Left lung (tissue), 10 donors: ENCODE measurements around the gene CCL18. TPM values are rescaled to one million over a fixed set of nuclear protein-coding genes. Genes with fewer than 3 reads are reported as not detected.
A peak's percentile ranks its signal among the peaks of the same experiment; 100 is the strongest.
"Not testable (repeated sequence)": the region's sequence is repeated elsewhere in the genome, so short reads cannot be mapped to it uniquely, and the experiment has no call there.

Experiments
- ATAC-seq: fragments of 200-7000 bp; cut with Tn5 transposase; one replicate; pipeline ENCODE4 v1.9.1; 2020; ENCODE audit warnings: moderate library complexity
- DNase-seq, 4 donors: peaks; one replicate each; pipeline ENCODE4 v3.0.0-alpha.2; 2013 to 2020
- H3K27ac ChIP-seq, 2 donors: fragments of 200-600 bp; sonication (generic) in 1 of 2; one replicate each; pipeline versions ENCODE4 v1.5.0 to v1.8.0; 2020 to 2021
- H3K27me3 ChIP-seq, 2 donors: fragments of 200-600 bp; sonication (generic) in 1 of 2; one replicate each; pipeline versions ENCODE4 v1.5.0 to v1.8.0; 2020 to 2021
- H3K36me3 ChIP-seq, 2 donors: fragments of 200-600 bp; sonication (generic) in 1 of 2; one replicate each; pipeline versions ENCODE4 v1.5.0 to v1.8.0; 2020 to 2021
- H3K4me1 ChIP-seq, 2 donors: fragments of 200-600 bp; one replicate each; pipeline ENCODE4 v1.8.0; 2021
- H3K4me3 ChIP-seq, 2 donors: fragments of 200-600 bp; sonication (generic) in 1 of 2; one replicate each; pipeline versions ENCODE4 v1.5.0 to v1.8.0; 2020 to 2021; ENCODE audit warnings: mild to moderate bottlenecking in 1 of 2
- H3K9me3 ChIP-seq, 2 donors: fragments of 200-600 bp; sonication (generic) in 1 of 2; one replicate each; pipeline versions ENCODE4 v1.5.0 to v1.8.0; 2020 to 2021
- intact Hi-C, 2 donors: fragments of 100-400 bp; cut with DNase I; formaldehyde crosslinking; loops; one replicate each; pipeline versions ENCODE4 v1.11.2 to v1.14.2; 2022
- polyA plus RNA-seq, 6 donors: library from polyadenylated mRNA; unstranded; fragments of 120-200 nt; gene quantifications; one replicate each; pipeline ENCODE4 v1.2.1, GENCODE V29; 2013; ENCODE audit not compliant: insufficient read length in 6 of 6
- total RNA-seq, 2 donors: library from RNA; stranded (reverse); fragmentation: NEBNext Ultra II Directional; extraction: Animal tissue kit (Norgen Biotek cat#: 25700); gene quantifications; one replicate each; pipeline ENCODE4 v1.2.1, GENCODE V29; 2021
- TF ChIP-seq, protein P1 (sequence below), 2 donors: fragments of 200-600 bp; sonication (generic) in 1 of 2; IDR thresholded peaks; one replicate each; pipeline versions ENCODE4 v1.5.0 to v1.8.0; 2021; ENCODE audit warnings: antibody characterized with exemption in 2 of 2
- donor health status: DM: no; HTN: yes; CAD: no.
- donor health status: DM: no; HTN: no; CAD: no.

Gene CCL18
- total and polyA plus RNA-seq, 8 donors: 0.20 to 348 (median 227) TPM; not detected in 5

DNA sequence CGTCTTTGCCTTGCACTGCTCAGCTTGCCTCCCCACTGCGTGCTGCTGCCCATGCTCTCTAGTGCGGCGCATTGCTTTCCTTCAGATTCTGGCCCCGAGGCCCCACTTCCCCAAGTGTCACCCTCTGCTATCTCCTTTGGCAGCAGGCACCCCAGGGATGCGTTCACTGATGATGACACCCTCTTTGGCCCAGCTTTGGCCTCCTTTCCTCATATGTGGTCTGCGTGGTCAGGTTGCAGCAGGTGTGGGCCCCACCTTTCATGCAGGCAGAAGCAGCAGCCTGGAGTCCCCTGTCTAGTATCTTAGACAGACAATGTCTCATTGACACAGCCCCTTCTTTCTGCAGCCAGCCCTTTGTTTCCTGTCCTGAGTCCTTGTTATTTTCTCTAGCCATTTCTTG, 30.7 kb downstream of the CCL18 start:
- TF ChIP-seq, protein P1, sequence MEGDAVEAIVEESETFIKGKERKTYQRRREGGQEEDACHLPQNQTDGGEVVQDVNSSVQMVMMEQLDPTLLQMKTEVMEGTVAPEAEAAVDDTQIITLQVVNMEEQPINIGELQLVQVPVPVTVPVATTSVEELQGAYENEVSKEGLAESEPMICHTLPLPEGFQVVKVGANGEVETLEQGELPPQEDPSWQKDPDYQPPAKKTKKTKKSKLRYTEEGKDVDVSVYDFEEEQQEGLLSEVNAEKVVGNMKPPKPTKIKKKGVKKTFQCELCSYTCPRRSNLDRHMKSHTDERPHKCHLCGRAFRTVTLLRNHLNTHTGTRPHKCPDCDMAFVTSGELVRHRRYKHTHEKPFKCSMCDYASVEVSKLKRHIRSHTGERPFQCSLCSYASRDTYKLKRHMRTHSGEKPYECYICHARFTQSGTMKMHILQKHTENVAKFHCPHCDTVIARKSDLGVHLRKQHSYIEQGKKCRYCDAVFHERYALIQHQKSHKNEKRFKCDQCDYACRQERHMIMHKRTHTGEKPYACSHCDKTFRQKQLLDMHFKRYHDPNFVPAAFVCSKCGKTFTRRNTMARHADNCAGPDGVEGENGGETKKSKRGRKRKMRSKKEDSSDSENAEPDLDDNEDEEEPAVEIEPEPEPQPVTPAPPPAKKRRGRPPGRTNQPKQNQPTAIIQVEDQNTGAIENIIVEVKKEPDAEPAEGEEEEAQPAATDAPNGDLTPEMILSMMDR (IDR thresholded peaks at IDR 0.05): no peak
- no peak overlapping the region for H3K4me3 ChIP-seq

DNA sequence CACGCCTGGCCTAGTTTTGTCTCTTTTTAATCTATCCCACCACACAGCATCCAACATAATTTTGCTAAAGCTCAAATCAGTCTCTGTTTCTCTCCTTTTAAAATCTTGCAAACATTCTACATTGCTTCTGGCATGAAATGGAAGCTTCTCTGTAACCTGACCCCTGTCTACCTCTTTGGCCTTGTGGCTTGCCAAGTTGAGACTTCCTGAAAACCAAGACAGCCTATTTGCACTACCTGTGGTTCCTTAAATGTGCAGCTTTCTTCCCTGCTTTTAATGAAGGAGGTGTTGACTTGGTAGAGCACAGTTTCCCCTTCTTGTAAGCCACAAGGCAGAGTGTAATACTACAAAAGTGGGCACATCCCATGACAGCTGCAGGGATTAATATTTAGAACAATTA, 31.9 kb downstream of the CCL18 start:
- Histone ChIP-seq H3K4me3 (no peak overlapping the region), H3K36me3 (no peaks in the 10 kb centered on the region), H3K27me3 (no peaks in the 10 kb centered on the region), H3K9me3 (no peaks in the 10 kb centered on the region), H3K4me1 (peaks cover 0 to 15% of the 10 kb centered on the region in 2 donors), H3K27ac (no peak overlapping the region)
- ATAC-seq: no peak
- TF ChIP-seq, protein P1 (IDR thresholded peaks at IDR 0.05): no peak
- intact Hi-C loops: no loop called here
- DNase-seq: no peak

More for the DNA sequence above, 30.7 kb downstream of the CCL18 start:
- Histone ChIP-seq H3K27me3 (no peaks in the 10 kb centered on the region), H3K36me3 (no peaks in the 10 kb centered on the region), H3K9me3 (no peaks in the 10 kb centered on the region), H3K4me1 (peaks cover 0 to 26% of the 10 kb centered on the region in 2 donors), H3K27ac (no peak overlapping the region)
- no peak for DNase-seq
- intact Hi-C loops: no loop called here
- no peak for ATAC-seq

DNA sequence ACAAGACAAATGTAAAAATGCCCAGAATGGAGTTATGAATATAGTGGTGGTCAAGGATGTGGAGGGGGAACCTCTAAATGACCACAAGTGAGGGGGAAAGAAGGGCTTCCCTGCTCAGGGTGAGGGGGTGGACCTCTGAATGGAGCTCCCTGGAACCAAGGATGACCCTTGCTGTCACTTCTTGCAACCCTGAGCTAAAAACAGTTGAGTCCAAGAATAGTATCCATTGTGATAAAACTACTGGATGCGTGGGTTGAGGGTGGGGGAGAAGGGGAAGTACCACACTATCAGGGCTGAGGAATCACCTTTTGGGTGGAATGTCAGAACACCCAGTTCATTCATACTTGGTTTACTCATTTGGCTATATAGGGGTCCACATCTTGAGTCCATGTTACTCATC, 34.9 kb downstream of the CCL18 start:
- H3K27me3 ChIP-seq, H3K27ac ChIP-seq, intact Hi-C loops, H3K4me3 ChIP-seq, H3K36me3 ChIP-seq, DNase-seq, H3K9me3 ChIP-seq, ATAC-seq, H3K4me1 ChIP-seq: not testable (repeated sequence)

DNA sequence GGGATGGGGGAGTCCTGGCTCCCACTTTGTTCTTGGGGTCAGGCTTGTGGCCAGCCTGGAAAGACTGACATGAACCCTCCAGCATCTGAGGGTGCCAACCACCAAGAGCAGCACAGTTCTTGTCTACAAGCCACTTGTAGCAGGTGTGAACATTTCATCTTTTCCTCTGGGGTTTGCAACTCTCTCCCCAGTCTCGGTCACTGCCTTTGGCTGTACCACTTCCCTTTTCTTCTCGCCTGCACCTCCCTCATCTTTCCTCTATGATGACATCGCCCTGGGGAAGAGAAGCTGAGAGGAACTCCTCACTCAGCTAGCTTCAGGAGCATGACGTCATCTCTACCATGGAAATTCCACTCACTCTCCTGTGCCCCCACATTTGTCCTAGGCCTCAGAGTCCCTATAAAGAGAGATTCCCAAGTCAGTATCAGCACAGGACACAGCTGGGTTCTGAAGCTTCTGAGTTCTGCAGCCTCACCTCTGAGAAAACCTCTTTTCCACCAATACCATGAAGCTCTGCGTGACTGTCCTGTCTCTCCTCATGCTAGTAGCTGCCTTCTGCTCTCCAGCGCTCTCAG, 39.4 kb downstream of the CCL18 start, which contains the start of gene CCL4:
CCL4 (plus strand) TSS at position 427 of the 575 bp plus-strand sequence; CDS start at position 506, 79 bp downstream.
- H3K4me1 ChIP-seq: peaks cover 0 to 44% of the 10 kb centered on the region in 2 donors
- intact Hi-C loops, H3K9me3 ChIP-seq, DNase-seq, H3K27me3 ChIP-seq, H3K36me3 ChIP-seq: not testable (repeated sequence)
- H3K4me3 ChIP-seq: peak within 1 kb of the TSS in 1 of 2 donors; percentile 36
- peak within 1 kb of the TSS in 1 of 2 donors; percentile 77 for H3K27ac ChIP-seq
- ATAC-seq: peak; percentile 74

DNA sequence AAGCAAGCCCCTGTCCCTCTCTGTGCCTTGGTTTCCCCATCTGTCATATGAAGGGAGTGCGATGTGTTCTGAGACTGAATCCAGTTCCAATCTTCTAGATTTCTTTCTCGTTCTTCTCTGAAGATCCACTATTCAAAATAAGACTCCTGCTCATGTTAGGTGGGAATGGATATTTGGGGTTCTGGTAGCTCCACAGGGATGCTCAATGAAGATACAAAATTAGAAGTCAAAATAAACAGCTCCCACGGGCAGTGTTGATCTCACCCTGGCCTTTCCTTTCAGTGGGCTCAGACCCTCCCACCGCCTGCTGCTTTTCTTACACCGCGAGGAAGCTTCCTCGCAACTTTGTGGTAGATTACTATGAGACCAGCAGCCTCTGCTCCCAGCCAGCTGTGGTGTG, 40.2 kb downstream of the CCL18 start:
- DNase-seq, ATAC-seq, intact Hi-C loops, H3K9me3 ChIP-seq, H3K27me3 ChIP-seq, H3K36me3 ChIP-seq: not testable (repeated sequence)
- Histone ChIP-seq H3K4me3 (peak overlapping the region in 1 of 2 donors; percentile 36), H3K27ac (peak overlapping the region in 1 of 2 donors; percentile 77), H3K4me1 (peaks cover 0 to 51% of the 10 kb centered on the region in 2 donors)

DNA sequence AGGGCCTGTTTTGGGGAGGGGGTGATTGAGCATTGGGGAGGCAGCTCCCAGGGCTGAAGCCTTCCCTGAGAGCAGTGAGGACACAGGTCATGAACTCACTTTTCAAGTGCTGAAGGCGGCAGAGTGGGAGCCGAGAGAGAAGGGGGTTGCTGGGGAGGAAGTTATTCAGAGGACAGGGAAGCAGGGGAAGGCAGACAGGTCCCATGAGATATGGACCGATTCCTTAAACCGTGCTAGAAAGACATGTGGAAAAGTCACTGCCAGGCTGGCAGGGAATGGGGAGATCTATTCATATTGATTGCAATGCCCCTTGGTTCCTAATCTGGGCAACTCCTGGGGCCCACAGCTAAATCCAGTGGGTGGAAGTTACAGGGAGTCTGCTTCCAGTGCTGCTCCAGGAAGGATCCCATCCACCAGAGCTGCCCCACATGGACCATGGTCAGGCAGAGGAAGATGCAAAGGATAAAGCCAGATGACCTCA, 40.7 kb downstream of the CCL18 start:
- TF ChIP-seq, protein P1 (IDR thresholded peaks at IDR 0.05): no peak
- peaks cover 0 to 51% of the 10 kb centered on the region in 2 donors for H3K4me1 ChIP-seq
- peak overlapping the region in 1 of 2 donors; percentile 36 for H3K4me3 ChIP-seq
- intact Hi-C loops: no loop called here
- H3K36me3 ChIP-seq: no peaks in the 10 kb centered on the region
- DNase-seq (no peak), ATAC-seq (peak; percentile 26)
- no peaks in the 10 kb centered on the region for H3K27me3 ChIP-seq
- H3K27ac ChIP-seq: peak overlapping the region in 1 of 2 donors; percentile 77
- no peaks in the 10 kb centered on the region for H3K9me3 ChIP-seq
